Muscle layer of colon (tissue), 2 donors: ENCODE measurements around the gene PCBP3.

ENCODE experiments used
- H3K27ac ChIP-seq: one replicate; pipeline ENCODE4 v1.7.0; 2013; ENCODE audit warnings: low read depth, mild to moderate bottlenecking, low read length, moderate library complexity
- H3K27me3 ChIP-seq, 2 donors: one replicate each; pipeline ENCODE4 v1.7.0; 2013; ENCODE audit warnings: low read length in 2 of 2, mild to moderate bottlenecking in 2 of 2; ENCODE audit not compliant: insufficient read depth in 2 of 2, control insufficient read depth in 1 of 2
- H3K36me3 ChIP-seq: one replicate; pipeline ENCODE4 v1.7.0; 2013; ENCODE audit warnings: mild to moderate bottlenecking, low read length; ENCODE audit not compliant: insufficient read depth
- H3K4me1 ChIP-seq: one replicate; pipeline ENCODE4 v1.7.0; 2013; ENCODE audit warnings: mild to moderate bottlenecking, low read length; ENCODE audit not compliant: insufficient read depth
- H3K4me3 ChIP-seq, 2 donors: one replicate each; pipeline ENCODE4 v1.7.0; 2013; ENCODE audit warnings: low read length in 2 of 2, low read depth in 1 of 2, mild to moderate bottlenecking in 1 of 2, moderate library complexity in 1 of 2
- H3K9ac ChIP-seq: one replicate; pipeline ENCODE4 v1.7.0; 2013; ENCODE audit warnings: low read length
- H3K9me3 ChIP-seq: one replicate; pipeline ENCODE4 v1.7.0; 2013; ENCODE audit warnings: mild to moderate bottlenecking, low read length
- donor health status: abdominal sarcoma.
- donor health status: Adenocarcinoma of cecum.

Gene PCBP3

GRCh38 chr21:45938453-45938755 lies 294.9 kb downstream of the PCBP3 start:
- H3K9me3 ChIP-seq = no peaks in the 10 kb centered on the region
- H3K27me3 ChIP-seq = no peaks in the 10 kb centered on the region
- H3K9ac ChIP-seq = no peak overlapping the region
- no peaks in the 10 kb centered on the region for H3K36me3 ChIP-seq
- no peak overlapping the region for H3K4me3 ChIP-seq
- no peak overlapping the region for H3K27ac ChIP-seq
- H3K4me1 ChIP-seq = no peaks in the 10 kb centered on the region

GRCh38 chr21:45938811-45939520 lies 295.4 kb downstream of the PCBP3 start:
- Histone ChIP-seq H3K4me3 (no peak overlapping the region), H3K27ac (no peak overlapping the region), H3K9ac (no peak overlapping the region), H3K36me3 (no peaks in the 10 kb centered on the region), H3K4me1 (no peaks in the 10 kb centered on the region), H3K9me3 (no peaks in the 10 kb centered on the region), H3K27me3 (no peaks in the 10 kb centered on the region)

- no peak overlapping the region for H3K27ac ChIP-seq
- H3K4me3 ChIP-seq = no peak overlapping the region
- no peaks in the 10 kb centered on the region for H3K36me3 ChIP-seq
- no peaks in the 10 kb centered on the region for H3K4me1 ChIP-seq
- H3K27me3 ChIP-seq = no peaks in the 10 kb centered on the region
- no peaks in the 10 kb centered on the region for H3K9me3 ChIP-seq
- H3K9ac ChIP-seq = no peak overlapping the region
Observed at GRCh38 chr21:45939521-45940045, 296.1 kb downstream of the PCBP3 start.

- Histone ChIP-seq H3K4me3 (no peak overlapping the region), H3K27ac (no peak overlapping the region), H3K36me3 (no peaks in the 10 kb centered on the region), H3K27me3 (no peaks in the 10 kb centered on the region), H3K4me1 (no peaks in the 10 kb centered on the region), H3K9me3 (no peaks in the 10 kb centered on the region), H3K9ac (no peak overlapping the region)
Observed at GRCh38 chr21:45940091-45940490, 296.6 kb downstream of the PCBP3 start.

- Histone ChIP-seq H3K9me3 (no peaks in the 10 kb centered on the region), H3K36me3 (no peaks in the 10 kb centered on the region), H3K27ac (no peak overlapping the region), H3K4me3 (no peak overlapping the region), H3K9ac (no peak overlapping the region), H3K4me1 (no peaks in the 10 kb centered on the region), H3K27me3 (no peaks in the 10 kb centered on the region)
Observed at GRCh38 chr21:45940621-45941337, 297.3 kb downstream of the PCBP3 start.

GRCh38 chr21:45941338-45941710 lies 297.8 kb downstream of the PCBP3 start:
- H3K27me3 ChIP-seq = no peaks in the 10 kb centered on the region
- no peaks in the 10 kb centered on the region for H3K9me3 ChIP-seq
- no peak overlapping the region for H3K4me3 ChIP-seq
- no peaks in the 10 kb centered on the region for H3K36me3 ChIP-seq
- no peaks in the 10 kb centered on the region for H3K4me1 ChIP-seq
- no peak overlapping the region for H3K9ac ChIP-seq
- no peak overlapping the region for H3K27ac ChIP-seq

- Histone ChIP-seq H3K27me3 (no peaks in the 10 kb centered on the region), H3K36me3 (no peaks in the 10 kb centered on the region), H3K9me3 (no peaks in the 10 kb centered on the region), H3K4me1 (no peaks in the 10 kb centered on the region), H3K4me3 (no peak overlapping the region), H3K27ac (no peak overlapping the region), H3K9ac (no peak overlapping the region)
Observed at GRCh38 chr21:45941717-45942546, 298.4 kb downstream of the PCBP3 start.

- no peak overlapping the region for H3K4me3 ChIP-seq
- no peak overlapping the region for H3K9ac ChIP-seq
- no peak overlapping the region for H3K27ac ChIP-seq
- no peaks in the 10 kb centered on the region for H3K27me3 ChIP-seq
- no peaks in the 10 kb centered on the region for H3K9me3 ChIP-seq
- H3K36me3 ChIP-seq = no peaks in the 10 kb centered on the region
- H3K4me1 ChIP-seq = no peaks in the 10 kb centered on the region
Observed at GRCh38 chr21:45942755-45943629, 299.5 kb downstream of the PCBP3 start.

GRCh38 chr21:45943630-45944540 lies 300.4 kb downstream of the PCBP3 start:
- no peak overlapping the region for H3K9ac ChIP-seq
- H3K36me3 ChIP-seq = no peaks in the 10 kb centered on the region
- H3K27ac ChIP-seq = no peak overlapping the region
- H3K9me3 ChIP-seq = no peaks in the 10 kb centered on the region
- no peak overlapping the region for H3K4me3 ChIP-seq
- no peaks in the 10 kb centered on the region for H3K27me3 ChIP-seq
- no peaks in the 10 kb centered on the region for H3K4me1 ChIP-seq

- no peaks in the 10 kb centered on the region for H3K36me3 ChIP-seq
- no peaks in the 10 kb centered on the region for H3K9me3 ChIP-seq
- H3K27me3 ChIP-seq = no peaks in the 10 kb centered on the region
- no peak overlapping the region for H3K4me3 ChIP-seq
- no peak overlapping the region for H3K27ac ChIP-seq
- H3K9ac ChIP-seq = no peak overlapping the region
- H3K4me1 ChIP-seq = no peaks in the 10 kb centered on the region
Observed at GRCh38 chr21:45944601-45945000, 301.1 kb downstream of the PCBP3 start.
